Stimulated activated CD8-positive, alpha-beta memory T cell treated with anti-CD3 and anti-CD28 coated beads, Interleukin-15, amount 100 ng/mL, for 4 hours (primary cell): ENCODE measurements around the gene TMEM267.
A peak's percentile ranks its signal among the peaks of the same experiment; 100 is the strongest.
"Not testable (repeated sequence)": the region's sequence is repeated elsewhere in the genome, so short reads cannot be mapped to it uniquely, and the experiment has no call there.

Experiments used
- DNase-seq, 2 donors: peaks; one replicate each; pipeline ENCODE4 v3.0.0-alpha.2; 2020; ENCODE audit warnings: low read depth in 2 of 2

Gene TMEM267, protein sequence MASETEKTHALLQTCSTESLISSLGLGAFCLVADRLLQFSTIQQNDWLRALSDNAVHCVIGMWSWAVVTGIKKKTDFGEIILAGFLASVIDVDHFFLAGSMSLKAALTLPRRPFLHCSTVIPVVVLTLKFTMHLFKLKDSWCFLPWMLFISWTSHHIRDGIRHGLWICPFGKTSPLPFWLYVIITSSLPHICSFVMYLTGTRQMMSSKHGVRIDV

DNA sequence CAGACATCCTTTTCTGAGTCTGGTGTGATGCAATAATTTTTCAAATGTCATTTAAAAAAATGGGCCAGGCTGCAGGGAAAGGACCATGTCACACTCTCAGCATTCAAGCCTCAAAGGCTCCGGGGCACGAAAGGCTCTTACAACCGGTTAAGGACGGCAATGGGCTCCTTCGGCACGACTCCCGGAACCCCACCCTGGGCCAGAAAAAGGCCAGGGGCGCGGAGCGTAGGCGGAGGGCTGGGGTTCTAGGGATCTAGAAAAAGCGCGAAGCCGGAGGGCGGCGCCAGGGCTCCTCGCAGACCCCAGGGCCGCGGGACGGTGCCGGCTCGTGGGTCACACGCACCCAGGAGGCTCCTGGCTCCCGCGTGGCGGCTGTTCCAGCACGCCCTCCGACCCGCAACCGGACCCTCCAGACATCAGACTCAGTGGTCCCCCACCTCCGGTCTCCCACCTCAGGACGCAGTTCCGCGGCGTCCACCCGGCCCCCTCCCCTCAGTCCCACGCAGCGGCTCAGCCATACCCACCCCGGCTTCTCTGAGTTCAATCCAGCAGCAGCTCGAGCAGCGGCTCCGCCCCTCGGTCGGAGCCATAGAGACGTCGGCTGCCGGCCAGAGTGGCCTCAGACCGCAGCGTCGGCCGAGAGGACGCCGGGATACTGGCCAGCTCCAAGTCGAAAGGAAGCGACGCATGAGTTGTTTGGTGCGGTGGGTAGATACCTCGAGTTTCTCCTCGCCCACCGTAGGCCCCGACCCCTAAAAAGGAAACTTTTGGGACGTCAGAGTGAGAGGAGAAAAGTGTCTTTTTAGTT lies at the start of gene TMEM267:
Gene TMEM267, minus strand, starts transcription at position 568 of the 808 bp plus-strand sequence. CDS start 29,896 bp downstream, outside the sequence.
- DNase-seq = peak; percentile 73 to 82

DNA sequence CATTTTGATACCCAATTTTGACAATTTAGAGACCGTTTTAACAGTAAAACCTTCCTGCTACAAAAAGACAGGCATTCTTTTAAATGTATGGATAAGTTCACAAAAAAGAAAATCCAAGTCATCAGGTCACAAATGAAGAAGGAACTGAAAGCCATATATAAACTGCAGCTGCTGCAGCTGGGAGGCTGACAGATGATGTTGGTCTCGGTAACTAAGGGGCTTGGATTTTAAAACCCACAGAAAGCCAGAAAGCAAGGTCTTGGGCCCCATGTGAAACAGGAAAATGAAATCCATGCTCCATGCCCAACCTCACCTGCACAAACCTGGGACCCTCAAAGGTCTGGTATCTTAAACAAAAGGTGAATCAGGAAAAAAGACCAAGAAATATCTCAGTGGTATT lies 47.0 kb upstream of the TMEM267 start:
- DNase-seq = no peak

DNA sequence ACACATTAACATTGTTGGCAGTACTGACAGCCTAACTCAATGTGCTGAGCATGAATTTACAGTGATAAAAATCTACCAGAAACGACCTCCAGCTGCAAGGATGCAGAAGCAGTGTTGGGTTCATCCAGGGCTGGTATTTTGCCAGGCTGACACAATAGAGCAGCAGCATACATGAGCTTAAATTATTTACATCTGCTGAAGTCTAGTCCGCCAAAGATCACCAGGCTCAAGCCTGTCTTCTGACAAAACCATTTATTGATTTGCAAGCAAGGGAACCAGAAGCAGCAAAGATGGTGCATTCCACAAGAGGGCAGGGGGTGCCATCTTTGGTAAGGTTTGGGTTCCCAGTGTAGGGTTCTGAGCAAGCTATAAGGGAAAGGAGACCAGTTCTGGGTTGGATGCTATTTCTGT lies 40.0 kb upstream of the TMEM267 start:
- no peak for DNase-seq

DNA sequence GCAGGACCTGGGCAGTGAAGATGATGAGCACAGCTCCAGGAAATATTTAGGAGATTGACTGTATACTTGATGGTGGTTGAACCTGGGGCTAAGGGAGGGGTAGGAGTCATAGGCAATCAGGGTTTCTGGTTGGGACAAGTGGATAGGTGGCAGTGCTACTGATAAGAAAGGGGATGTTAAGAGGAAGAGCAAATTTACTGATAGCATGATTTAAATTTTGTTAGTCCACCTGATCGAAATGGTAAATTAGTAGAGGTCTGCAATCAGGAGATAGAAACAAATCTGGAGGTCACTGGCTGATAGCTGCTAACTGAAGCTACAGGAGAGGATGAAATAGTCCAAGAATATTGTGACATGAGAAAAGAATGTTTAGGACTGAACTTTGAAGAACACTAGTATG lies 37.0 kb upstream of the TMEM267 start:
- DNase-seq = no peak

DNA sequence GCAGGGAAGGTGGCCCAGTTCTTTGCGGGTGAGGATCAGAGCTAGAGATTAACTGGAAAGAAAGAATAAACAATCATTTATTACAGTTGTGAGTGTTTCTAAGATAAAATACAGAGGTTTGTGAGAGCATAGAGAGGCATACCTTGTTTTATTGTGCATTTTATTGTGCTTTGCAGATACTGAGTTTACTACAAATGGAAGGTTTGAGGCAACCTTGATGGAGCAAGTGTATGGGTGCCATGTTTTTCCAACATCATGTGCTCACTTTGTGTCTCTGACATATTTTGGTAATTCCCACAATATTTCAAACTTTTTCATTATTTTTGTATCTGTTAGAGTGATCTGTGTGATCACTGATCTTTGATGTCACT lies 32.0 kb upstream of the TMEM267 start:
- no peak for DNase-seq

DNA sequence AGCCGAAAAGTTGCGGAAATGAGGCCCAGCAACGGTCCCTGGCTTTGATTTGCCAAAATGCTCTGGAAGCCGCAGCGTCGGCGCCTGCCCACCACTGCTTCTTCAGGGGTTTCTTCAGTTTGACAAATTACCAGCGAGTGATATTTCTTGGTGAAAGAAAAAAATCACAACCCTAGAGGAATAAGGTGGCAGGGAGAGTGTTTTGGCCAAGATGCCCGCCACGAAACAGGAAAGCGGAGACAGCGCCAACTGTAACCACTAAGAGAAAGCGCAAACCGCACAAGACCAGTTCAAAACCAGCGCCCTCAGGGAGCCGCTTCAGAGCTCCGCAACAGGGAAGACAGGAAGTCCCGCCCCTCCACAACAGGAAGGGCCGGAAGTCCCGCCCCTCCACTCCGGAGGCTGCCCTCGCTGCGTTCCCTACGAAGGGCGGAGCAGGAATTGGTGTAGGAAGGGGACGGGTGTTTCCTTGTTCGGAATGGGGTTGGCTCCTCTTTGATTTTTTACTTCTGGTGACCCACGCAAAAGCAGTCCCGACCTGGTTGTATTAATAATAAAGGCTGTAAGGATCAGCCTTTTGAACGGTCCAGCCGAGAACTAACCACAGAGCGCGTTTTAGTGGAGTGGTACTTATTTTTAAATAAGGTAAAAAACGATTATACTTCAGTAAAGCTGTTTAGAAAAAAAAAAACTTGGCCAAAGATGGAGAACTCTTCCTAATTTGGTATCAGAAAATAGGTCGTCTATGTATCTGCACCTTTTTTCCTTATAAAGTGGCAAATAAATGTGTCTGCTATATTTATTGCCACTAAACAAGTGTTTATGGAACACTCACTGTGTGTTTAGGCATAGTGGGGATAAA lies 31.4 kb upstream of the TMEM267 start, which contains the start of gene C5orf34:
Gene C5orf34, minus strand, starts transcription at position 333 of the 862 bp plus-strand sequence. CDS start 5,809 bp downstream, outside the sequence.
- peak; percentile 84 to 88 for DNase-seq

DNA sequence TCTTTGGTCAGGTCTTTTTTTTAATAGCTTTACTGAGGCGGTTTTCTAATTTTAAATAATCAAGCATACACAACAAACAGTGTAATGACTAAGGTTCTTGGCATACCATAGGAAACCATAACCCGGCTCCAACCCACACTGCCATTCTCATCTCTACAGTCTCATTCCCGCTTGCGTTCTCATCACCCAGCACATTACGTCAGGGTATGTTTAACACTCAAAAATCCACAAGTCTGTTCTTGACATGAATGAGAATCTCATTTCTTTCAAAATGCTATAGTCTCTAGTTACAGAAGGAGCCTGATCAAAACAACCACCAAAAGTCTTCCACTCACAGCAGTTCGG lies 30.8 kb upstream of the TMEM267 start:
- DNase-seq = peak in 1 of 2 donors; percentile 1

DNA sequence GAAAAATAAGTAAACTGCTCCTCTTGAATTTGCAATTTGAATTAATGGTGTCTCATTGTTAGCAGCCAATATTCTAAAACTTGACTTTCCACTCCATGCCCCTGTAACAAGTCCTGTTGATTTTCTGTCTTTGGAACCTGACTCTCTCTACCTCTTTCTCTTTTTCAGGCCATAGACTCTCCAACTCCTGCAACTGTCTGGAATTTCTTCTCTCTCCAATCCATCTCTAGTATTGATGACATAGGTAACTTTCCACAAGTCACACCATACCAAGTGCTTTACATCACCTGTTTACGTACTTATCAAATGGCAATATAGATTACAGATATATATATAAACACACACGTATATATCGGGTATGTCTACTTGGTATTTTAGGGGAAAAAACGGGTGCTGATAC lies 30.4 kb upstream of the TMEM267 start:
- no peak for DNase-seq

DNA sequence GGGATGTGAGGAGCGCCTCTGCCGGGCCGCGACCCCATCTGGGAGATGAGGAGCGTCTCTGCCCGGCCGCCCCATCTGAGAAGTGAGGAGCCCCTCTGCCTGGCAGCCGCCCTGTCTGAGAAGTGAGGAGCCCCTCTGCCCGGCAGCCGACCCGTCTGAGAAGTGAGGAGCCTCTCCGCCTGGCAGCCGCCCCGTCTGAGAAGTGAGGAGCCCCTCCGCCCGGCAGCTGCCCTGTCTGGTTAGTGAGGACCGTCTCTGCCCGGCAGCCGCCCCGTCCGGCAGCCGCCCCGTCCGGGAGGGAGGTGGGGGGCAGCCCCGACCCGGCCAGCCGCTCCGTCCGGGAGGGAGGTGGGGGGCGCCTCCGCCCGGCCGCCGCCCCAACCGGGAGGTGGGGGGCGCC lies 27.4 kb upstream of the TMEM267 start:
- not testable (repeated sequence) for DNase-seq

DNA sequence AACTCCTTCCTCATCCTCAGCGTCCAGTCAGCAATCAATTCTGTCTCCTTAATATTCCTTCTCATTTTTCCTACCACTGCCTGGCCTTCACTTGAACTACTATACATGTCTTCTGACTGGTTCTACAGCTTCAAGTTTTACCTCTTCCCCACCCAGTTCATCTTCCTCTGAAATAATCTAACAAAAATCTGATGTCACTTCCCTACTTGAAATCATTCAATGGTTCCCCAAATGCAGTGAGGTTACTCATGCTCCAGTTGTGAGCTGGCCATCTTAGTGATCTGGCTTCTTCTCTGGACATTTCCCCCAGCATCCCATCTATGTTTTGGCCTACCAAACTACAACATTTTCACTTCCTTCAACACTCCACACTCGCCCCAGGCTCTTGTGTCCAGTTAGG lies 14.9 kb upstream of the TMEM267 start:
- DNase-seq = no peak

DNA sequence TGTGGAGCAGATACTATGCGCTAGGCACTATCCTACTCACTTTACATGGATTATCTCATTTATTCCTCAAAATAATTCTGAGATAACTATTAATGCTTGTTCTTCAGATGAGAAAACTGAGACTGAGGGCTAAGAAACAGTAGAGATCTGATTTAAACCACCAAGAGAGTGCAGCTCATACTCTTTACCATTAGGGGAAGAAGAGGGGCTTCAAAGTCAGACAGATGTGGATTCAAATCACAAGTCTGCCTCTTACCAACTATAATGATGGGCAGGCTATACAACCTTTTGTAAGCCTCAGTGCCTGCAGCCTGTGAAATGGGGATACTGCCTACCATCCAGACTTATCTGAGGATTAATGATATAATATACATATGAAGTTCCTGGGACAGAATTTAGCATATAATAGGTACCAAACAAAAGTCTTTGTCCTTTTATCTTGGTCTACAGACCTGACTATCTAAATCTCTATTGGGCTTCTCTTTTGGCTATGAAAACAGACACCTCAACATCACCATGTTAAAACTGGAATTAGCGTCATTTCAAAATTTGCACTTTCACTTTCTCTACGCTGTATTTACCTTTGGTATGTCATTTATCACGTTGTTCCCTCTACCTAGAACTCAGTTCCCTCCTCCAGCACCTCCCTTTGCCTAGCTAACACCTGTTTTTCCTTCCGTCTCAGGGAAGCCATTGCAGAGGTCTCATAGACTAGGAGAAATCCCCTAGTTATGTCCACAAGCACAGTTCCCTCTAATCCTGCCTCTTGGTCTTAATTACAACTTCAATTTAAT lies 13.8 kb upstream of the TMEM267 start:
- no peak for DNase-seq

DNA sequence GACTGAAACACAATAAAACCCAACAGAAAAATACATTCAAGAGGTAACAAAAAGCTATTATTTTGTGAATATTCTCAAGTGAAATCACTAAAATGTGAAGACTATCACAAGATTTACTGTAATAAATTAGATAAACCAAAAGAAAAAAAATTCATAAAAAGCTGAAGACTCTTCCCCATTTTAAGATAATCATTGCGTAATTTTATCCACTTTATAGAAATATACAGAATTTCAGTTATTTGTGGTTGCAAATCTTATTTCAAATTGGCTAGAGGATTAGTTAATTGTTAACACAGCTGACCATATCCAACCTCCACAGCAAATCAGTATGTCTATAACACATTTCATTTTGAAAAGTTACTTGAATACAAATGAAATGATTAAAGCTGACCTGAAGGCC lies 7.7 kb upstream of the TMEM267 start:
- DNase-seq = no peak

DNA sequence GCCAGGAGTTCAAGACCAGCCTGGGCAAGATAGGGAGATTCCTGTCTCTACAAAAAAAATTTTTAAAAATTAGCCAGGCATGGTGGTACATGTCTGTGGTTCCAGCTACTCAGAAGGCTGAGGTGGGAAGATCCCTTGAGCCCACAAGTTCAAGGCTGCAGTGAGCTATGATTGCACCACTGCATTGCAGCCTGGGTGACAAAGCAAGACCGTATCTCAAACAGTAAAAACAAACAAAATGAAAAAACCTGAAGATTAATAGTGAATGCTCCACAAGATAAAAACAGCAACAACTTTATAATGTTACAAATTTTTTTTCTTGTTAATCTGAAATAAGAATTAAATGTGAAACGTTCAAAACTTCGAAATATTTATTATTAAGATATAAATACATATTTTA lies 2.7 kb upstream of the TMEM267 start:
- no peak for DNase-seq

DNA sequence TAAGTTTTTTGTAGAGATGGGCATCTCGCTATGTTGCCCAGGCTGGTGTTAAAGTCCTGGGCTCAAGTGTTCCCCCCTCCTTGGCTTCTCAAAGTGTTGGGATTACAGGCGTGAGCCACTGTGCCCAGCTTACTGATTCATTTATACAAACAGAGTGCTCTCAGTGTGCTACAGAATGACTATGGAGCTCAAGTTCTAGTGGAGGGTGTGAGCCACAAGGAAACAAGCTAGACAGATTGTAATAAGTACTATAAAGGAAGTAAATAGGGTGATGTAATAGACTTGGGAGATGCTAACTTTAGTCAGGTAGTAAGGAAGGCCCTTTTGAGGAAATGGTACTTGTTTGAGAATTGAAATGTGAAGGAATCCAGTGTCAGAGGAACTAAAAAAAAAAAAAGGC lies 1.7 kb upstream of the TMEM267 start:
- DNase-seq = no peak

DNA sequence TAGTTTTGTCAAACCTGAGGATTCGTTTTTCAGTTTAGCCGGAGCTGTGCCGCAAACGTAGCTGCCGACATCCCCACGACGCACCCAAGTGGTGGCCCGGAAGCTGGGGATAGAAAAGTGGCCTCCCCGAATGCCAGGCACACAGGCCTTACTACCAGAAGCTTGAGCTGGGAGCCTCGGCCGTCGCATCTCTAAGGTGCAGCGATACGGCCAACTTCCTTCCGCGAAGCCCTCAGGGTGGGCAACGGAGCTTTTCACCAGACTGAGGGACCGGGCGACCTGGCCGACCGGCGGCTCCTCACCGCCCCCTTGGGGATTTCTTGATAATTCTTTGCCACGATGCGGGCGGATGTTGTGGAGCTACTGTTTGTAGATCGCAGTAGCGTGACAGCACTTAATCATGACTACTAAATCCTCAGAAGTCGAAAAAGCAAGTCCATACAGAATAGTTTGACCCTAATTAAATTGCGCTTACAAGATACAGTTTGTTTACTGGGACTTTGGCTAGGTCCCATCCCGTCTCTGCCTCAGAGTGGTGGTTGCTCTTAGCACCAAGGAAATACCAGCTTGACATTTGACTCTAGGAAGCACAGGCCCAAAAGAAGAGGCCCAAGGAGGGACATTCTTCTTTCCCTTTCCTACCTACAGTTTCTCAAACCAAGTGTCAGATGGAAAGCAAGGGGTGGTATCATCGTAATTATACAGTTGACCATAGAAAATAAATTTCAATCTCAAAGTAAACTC lies 613 bp upstream of the TMEM267 start:
- peak; percentile 72 to 77 for DNase-seq

DNA sequence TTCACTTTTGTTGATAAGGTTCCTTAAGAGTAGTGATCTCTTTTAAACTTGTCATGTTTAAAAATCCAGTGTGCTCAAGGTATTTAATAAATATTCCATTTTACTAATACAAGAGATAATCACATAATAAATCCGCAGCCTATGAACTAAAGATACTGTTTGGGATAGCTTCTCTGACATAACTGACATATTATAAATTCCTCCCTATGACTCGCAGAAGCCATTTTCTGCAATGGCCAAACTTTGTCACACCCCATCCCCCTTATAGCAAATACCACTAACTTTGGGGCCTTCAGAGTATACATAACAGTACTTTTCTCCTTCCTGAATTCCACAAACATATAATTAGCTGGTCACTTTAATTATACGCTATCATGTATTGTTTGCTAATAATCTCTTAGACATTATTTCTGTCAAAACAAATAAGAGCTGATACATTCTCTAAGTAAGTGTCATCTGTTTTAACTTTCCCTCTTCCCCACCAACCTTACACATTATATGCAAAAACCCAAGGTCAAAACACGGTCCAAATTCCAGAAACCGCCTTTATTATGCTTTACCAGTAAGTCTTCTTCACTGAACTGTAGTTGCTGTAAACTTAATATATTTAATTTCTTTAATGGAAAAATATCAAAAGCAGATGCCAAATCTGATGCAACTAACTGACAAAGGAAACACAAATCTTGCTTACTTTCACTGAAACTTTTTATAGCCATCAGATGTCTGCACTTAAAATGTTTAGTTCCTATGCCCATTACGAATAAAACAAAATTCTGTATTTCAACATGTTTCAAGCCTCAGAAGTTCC lies 971 bp downstream of the TMEM267 start:
- no peak for DNase-seq

DNA sequence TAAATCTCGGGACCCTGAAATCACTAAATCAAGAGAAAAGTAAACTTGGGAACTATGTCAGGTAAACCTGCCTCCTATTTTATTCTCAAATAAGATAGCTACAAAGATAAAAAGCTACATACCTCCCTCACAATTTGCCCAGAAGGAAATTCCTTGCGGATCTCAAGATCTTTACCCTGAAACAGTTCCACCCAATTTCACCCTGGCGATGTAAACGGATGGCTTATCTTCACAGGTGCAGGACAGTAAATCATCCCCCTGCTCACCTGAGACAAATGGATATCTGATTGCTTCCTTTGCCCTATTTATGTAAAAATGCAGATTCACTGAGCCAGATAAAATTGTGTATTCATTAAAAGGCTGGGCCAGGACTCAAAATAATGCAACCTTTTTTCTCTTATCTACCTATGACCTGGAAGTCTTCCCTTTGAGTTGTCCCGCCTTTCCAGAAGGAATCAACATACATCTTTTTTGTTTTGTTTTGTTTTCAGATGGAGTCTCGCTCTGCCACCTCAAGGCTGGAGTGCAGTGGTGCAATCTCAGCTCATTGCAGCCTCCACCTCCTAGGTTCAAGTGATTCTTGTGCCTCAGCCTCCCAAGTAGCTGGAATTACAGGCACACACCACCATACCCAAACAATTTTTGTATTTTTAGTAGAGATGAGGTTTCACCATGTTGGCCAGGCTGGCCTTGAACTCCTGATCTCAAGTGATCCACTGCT lies 13.8 kb downstream of the TMEM267 start:
- DNase-seq = no peak

DNA sequence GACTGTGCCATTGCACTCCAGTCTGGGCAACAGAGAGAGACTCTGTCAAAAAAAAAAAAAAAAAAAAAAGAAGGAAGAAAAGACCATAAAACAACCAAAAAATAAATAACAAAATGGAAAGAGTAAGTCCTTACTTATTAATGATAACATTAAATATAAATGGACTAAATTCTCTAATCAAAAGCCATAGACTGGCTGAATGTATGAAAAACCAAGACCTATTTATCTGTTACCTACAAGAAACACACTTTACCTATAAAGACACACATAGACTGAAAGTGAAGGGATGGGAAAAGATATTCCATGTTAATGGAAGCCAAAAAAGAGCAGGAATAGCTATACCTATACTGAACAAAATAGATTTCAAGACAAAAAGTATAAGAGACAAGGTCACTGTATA lies 16.6 kb downstream of the TMEM267 start:
- no peak for DNase-seq

DNA sequence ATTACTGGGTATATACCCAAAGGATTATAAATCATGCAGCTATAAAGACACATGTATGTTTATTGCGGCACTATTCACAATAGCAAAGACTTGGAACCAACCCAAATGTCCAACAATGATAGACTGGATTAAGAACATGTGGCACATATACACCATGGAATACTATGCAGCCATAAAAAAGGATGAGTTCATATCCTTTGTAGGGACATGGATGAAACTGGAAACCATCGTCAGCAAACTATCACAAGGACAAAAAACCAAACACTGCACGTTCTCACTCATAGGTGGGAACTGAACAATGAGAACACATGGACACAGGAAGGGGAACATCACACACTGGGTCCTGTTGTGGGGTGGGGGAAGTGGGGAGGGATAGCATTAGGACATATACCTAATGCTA lies 18.2 kb downstream of the TMEM267 start:
- not testable (repeated sequence) for DNase-seq
